SK-N-SH treated with all-trans-retinoic acid at 6 μM for 48 hours (cell line): ENCODE data around the gene MACROD1.

ENCODE experiments used
- ARNTL ChIP-seq: fragments of 450-650 bp; formaldehyde crosslinking; IDR thresholded peaks from 2 replicates; pipeline ENCODE4 v1.5.0; 2020; ENCODE audit warnings: low read depth, mild to moderate bottlenecking, moderate library complexity, borderline replicate concordance
- BACH2 ChIP-seq: fragments of 250-450 bp; sonication (Bioruptor Pico); IDR thresholded peaks from 2 replicates; pipeline ENCODE4 v1.9.0; 2021; ENCODE audit warnings: mild to moderate bottlenecking, borderline replicate concordance
- CREB5 ChIP-seq: fragments of 250-450 bp; sonication (Bioruptor Pico); IDR thresholded peaks from 2 replicates; pipeline ENCODE4 v1.5.1; 2020; ENCODE audit warnings: low read depth, mild to moderate bottlenecking, moderate library complexity
- ESRRG ChIP-seq: fragments of 250-450 bp; sonication (Bioruptor Pico); IDR thresholded peaks from 2 replicates; pipeline ENCODE4 v1.6.1; 2021; ENCODE audit warnings: mild to moderate bottlenecking
- OSR1 ChIP-seq: fragments of 250-450 bp; sonication (Bioruptor Pico); IDR thresholded peaks from 2 replicates; pipeline ENCODE4 v1.8.0; 2022; ENCODE audit warnings: moderate library complexity, mild to moderate bottlenecking, inconsistent platforms
- PATZ1 ChIP-seq: fragments of 250-450 bp; sonication (Bioruptor Pico); IDR thresholded peaks from 2 replicates; pipeline ENCODE4 v1.8.0; 2020; ENCODE audit warnings: mild to moderate bottlenecking, moderate library complexity, borderline replicate concordance
- ZNF565 ChIP-seq: fragments of 450-650 bp; formaldehyde crosslinking; conservative IDR thresholded peaks from 2 replicates; pipeline ENCODE4 v1.5.0; 2020; ENCODE audit warnings: low read depth, mild to moderate bottlenecking, moderate library complexity

- TF ChIP-seq OSR1 (CRISPR knock-in tag) (no peak), ZNF565 (CRISPR knock-in tag) (no peak), CREB5 (CRISPR knock-in tag) (no peak), PATZ1 (CRISPR knock-in tag) (no peak), ARNTL (CRISPR knock-in tag) (no peak), ESRRG (CRISPR knock-in tag) (no peak), BACH2 (CRISPR knock-in tag) (no peak)
Measured at GRCh38 chr11:64067230-64067993, 98.5 kb downstream of the MACROD1 start.
